Ovary (tissue), 3 donors: Measurements from ENCODE around the gene ELAVL3.
"Not testable (repeated sequence)": the region's sequence is repeated elsewhere in the genome, so short reads cannot be mapped to it uniquely, and the experiment has no call there.

Experiments
- EP300 ChIP-seq: sonication (generic); formaldehyde crosslinking; IDR thresholded peaks from one replicate; pipeline ENCODE4 v1.6.1; 2017; ENCODE audit warnings: antibody characterized with exemption
- TF ChIP-seq, protein P1 (sequence below), 3 donors: fragments of 450-650 bp in 2 of 3; fragments of 200-600 bp in 1 of 3; IDR thresholded peaks; one replicate each; pipeline versions ENCODE4 v1.5.1 to v1.8.0; 2016 to 2022; ENCODE audit warnings: antibody characterized with exemption in 3 of 3, mild to moderate bottlenecking in 1 of 3
- donor health status: DM: no; HTN: no; CAD: no.

DNA sequence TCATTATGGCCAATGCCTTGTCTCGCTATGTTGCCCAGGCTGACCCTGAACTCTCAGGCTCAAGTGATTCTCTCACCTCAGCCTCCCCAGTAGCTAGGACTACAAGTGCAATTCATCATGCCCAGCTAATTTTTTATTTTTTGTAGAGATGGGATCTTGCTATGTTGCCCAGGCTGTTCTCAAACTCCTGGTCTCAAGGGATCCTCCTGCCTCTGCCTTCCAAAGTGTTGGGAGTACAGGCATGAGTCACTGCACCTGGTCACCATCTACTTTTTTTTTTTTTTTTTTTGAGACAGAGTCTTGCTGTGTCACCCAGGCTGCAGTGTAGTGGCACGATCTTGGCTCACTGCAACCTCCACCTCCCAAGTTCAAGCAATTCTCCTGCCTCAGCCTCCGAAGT is 5.5 kb downstream of the ELAVL3 start:
- TF ChIP-seq, protein P1, sequence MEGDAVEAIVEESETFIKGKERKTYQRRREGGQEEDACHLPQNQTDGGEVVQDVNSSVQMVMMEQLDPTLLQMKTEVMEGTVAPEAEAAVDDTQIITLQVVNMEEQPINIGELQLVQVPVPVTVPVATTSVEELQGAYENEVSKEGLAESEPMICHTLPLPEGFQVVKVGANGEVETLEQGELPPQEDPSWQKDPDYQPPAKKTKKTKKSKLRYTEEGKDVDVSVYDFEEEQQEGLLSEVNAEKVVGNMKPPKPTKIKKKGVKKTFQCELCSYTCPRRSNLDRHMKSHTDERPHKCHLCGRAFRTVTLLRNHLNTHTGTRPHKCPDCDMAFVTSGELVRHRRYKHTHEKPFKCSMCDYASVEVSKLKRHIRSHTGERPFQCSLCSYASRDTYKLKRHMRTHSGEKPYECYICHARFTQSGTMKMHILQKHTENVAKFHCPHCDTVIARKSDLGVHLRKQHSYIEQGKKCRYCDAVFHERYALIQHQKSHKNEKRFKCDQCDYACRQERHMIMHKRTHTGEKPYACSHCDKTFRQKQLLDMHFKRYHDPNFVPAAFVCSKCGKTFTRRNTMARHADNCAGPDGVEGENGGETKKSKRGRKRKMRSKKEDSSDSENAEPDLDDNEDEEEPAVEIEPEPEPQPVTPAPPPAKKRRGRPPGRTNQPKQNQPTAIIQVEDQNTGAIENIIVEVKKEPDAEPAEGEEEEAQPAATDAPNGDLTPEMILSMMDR (IDR thresholded peaks at IDR 0.05): not testable (repeated sequence)
- TF ChIP-seq EP300: not testable (repeated sequence)
